H1 (cell line): ENCODE results near the gene ZNF581. TPM values are rescaled to one million over a fixed set of nuclear protein-coding genes. Genes with fewer than 3 reads are reported as not detected.

Experiments used
- CTCF ChIA-PET: fragments of 300-600 bp; sonication (Branson Sonifier 250); formaldehyde crosslinking; loops from one replicate; lab custom pipeline; 2021; ENCODE audit not compliant: partially characterized antibody; lab: Charles Lee
- POLR2A ChIA-PET: fragments of 300-600 bp; sonication (Branson Sonifier 250); formaldehyde crosslinking; loops from one replicate; lab custom pipeline; 2021; ENCODE audit warnings: inconsistent platforms; ENCODE audit not compliant: partially characterized antibody; lab: Charles Lee
- DNase-seq, 2 experiments: peaks; one replicate each; pipeline versions ENCODE4 v3.0.0 to v3.0.0-alpha.2; 2010 to 2022; ENCODE audit warnings: low spot score in 2 of 2, low read depth in 1 of 2, mixed read lengths in 1 of 2
- FAIRE-seq: peaks from 2 replicates; lab custom pipeline; 2011; peaks lifted over from hg19 to GRCh38; lab: Jason Lieb, UNC
- H2AFZ ChIP-seq: 2 replicates; pipeline ENCODE4 v1.8.1; 2012; ENCODE audit warnings: low read length, inconsistent platforms
- H2AK5ac ChIP-seq: 2 replicates; pipeline ENCODE4 v1.6.1; 2013; ENCODE audit warnings: low read depth, low read length
- H2BK120ac ChIP-seq: replicated peaks from 2 replicates; pipeline ENCODE3; 2013; ENCODE audit warnings: low read depth, low read length, inconsistent platforms
- H2BK12ac ChIP-seq: 2 replicates; pipeline ENCODE4 v1.6.1; 2013; ENCODE audit warnings: low read depth, low read length
- H2BK15ac ChIP-seq: 2 replicates; pipeline ENCODE4 v1.6.1; 2013; ENCODE audit warnings: low read length
- H2BK20ac ChIP-seq: 2 replicates; pipeline ENCODE4 v1.6.1; 2013; ENCODE audit warnings: low read length
- H2BK5ac ChIP-seq: 2 replicates; pipeline ENCODE4 v1.6.1; 2013; ENCODE audit warnings: low read depth, low read length
- H3K14ac ChIP-seq: 2 replicates; pipeline ENCODE4 v1.6.1; 2013; ENCODE audit warnings: inconsistent platforms; ENCODE audit not compliant: insufficient read length
- H3K18ac ChIP-seq: 2 replicates; pipeline ENCODE4 v1.6.1; 2013; ENCODE audit warnings: low read length; ENCODE audit errors: extremely low read depth
- H3K23ac ChIP-seq: 2 replicates; pipeline ENCODE4 v1.6.1; 2013; ENCODE audit warnings: inconsistent platforms; ENCODE audit not compliant: insufficient read length
- H3K23me2 ChIP-seq: 2 replicates; pipeline ENCODE4 v1.6.1; 2013; ENCODE audit warnings: low read depth, low read length
- H3K27ac ChIP-seq: 2 replicates; pipeline ENCODE4 v1.6.1; 2011; ENCODE audit warnings: low read depth, low read length, inconsistent platforms
- H3K27me3 ChIP-seq, 4 experiments: replicated peaks in 1 of 4; 1 replicate in 1 of 4; 2 replicates in 3 of 4; pipeline versions ENCODE4 v1.6.1 to v1.8.1; 2011 to 2013; ENCODE audit warnings: low read length in 3 of 4, mild to moderate bottlenecking in 3 of 4, inconsistent platforms in 2 of 4, mixed read lengths in 2 of 4, moderate library complexity in 1 of 4; ENCODE audit not compliant: control insufficient read depth in 3 of 4, insufficient read depth in 3 of 4; ENCODE audit errors: extremely low read depth in 1 of 4
- H3K36me3 ChIP-seq, 4 experiments: 2 replicates each; pipeline versions ENCODE4 v1.6.1 to v1.8.1; 2011 to 2013; ENCODE audit warnings: mild to moderate bottlenecking in 4 of 4, low read length in 3 of 4, moderate library complexity in 2 of 4, control low read depth in 1 of 4, inconsistent platforms in 1 of 4; ENCODE audit not compliant: insufficient read depth in 4 of 4, control insufficient read depth in 2 of 4
- H3K4ac ChIP-seq: replicated peaks from 2 replicates; pipeline ENCODE3; 2013; ENCODE audit warnings: low read length, low read depth, mixed read lengths, inconsistent platforms; ENCODE audit not compliant: insufficient read length
- H3K4me1 ChIP-seq, 4 experiments: replicated peaks in 1 of 4; 1 replicate in 1 of 4; 2 replicates in 3 of 4; pipeline versions ENCODE4 v1.6.1 to v1.8.1; 2011 to 2013; ENCODE audit warnings: low read length in 3 of 4, inconsistent platforms in 2 of 4, mixed read lengths in 1 of 4; ENCODE audit not compliant: insufficient read depth in 4 of 4, control insufficient read depth in 3 of 4
- H3K4me2 ChIP-seq, 2 experiments: 2 replicates each; pipeline versions ENCODE4 v1.6.1 to v1.8.1; 2011 to 2013; ENCODE audit warnings: low read depth in 2 of 2, low read length in 2 of 2, control low read depth in 1 of 2, inconsistent platforms in 1 of 2, mild to moderate bottlenecking in 1 of 2; ENCODE audit not compliant: insufficient read depth in 1 of 2
- H3K4me3 ChIP-seq, 4 experiments: fragments of 200-600, 300-600 bp in 1 of 4; sonication (generic), shearing (Covaris generic), sonication (Bioruptor Twin) in 1 of 4; 2 replicates each; pipeline versions ENCODE4 v1.5.1 to v1.8.1; 2011 to 2016; ENCODE audit warnings: low read length in 4 of 4, low read depth in 3 of 4, control low read depth in 2 of 4, inconsistent platforms in 2 of 4, mild to moderate bottlenecking in 2 of 4, mixed read lengths in 1 of 4, moderate library complexity in 1 of 4; ENCODE audit not compliant: insufficient read depth in 2 of 4; ENCODE audit errors: extremely low read depth in 1 of 4
- H3K56ac ChIP-seq: replicated peaks from 2 replicates; pipeline ENCODE3; 2013; ENCODE audit warnings: low read depth, mild to moderate bottlenecking, mixed read lengths, low read length, inconsistent platforms; ENCODE audit not compliant: insufficient read length
- H3K79me1 ChIP-seq: 2 replicates; pipeline ENCODE4 v1.6.1; 2013; ENCODE audit warnings: low read depth, low read length, control low read depth
- H3K79me2 ChIP-seq, 2 experiments: 2 replicates each; pipeline versions ENCODE4 v1.6.1 to v1.8.1; 2012 to 2013; ENCODE audit warnings: low read length in 2 of 2, mild to moderate bottlenecking in 2 of 2, inconsistent platforms in 1 of 2; ENCODE audit not compliant: insufficient read depth in 2 of 2, control insufficient read depth in 1 of 2
- H3K9ac ChIP-seq, 4 experiments: replicated peaks in 1 of 4; 1 replicate in 1 of 4; 2 replicates in 3 of 4; pipeline versions ENCODE4 v1.6.1 to v1.8.1; 2011 to 2013; ENCODE audit warnings: low read depth in 3 of 4, low read length in 3 of 4, control low read depth in 2 of 4, mild to moderate bottlenecking in 2 of 4, moderate library complexity in 2 of 4, inconsistent platforms in 1 of 4; ENCODE audit errors: extremely low read depth in 1 of 4
- H3K9me3 ChIP-seq, 2 experiments: 2 replicates each; pipeline versions ENCODE4 v1.6.1 to v1.8.1; 2012 to 2013; ENCODE audit warnings: mild to moderate bottlenecking in 2 of 2, moderate library complexity in 2 of 2, control low read depth in 1 of 2, inconsistent platforms in 1 of 2, low read depth in 1 of 2, low read length in 1 of 2, mixed read lengths in 1 of 2; ENCODE audit not compliant: insufficient read depth in 2 of 2
- H4K20me1 ChIP-seq, 2 experiments: replicated peaks in 1 of 2; 2 replicates each; pipeline versions ENCODE3 to v1.8.1; 2011 to 2013; ENCODE audit warnings: inconsistent platforms in 2 of 2, low read length in 2 of 2, mild to moderate bottlenecking in 1 of 2; ENCODE audit not compliant: insufficient read depth in 2 of 2, control insufficient read depth in 1 of 2
- H4K5ac ChIP-seq: 2 replicates; pipeline ENCODE4 v1.6.1; 2013; ENCODE audit warnings: low read length, low read depth, mixed read lengths, inconsistent platforms; ENCODE audit not compliant: insufficient read length
- H4K8ac ChIP-seq: 2 replicates; pipeline ENCODE4 v1.8.0; 2013; ENCODE audit warnings: mild to moderate bottlenecking, moderate library complexity, low read length, inconsistent platforms; ENCODE audit not compliant: insufficient read depth; ENCODE audit errors: extremely low read depth
- H4K91ac ChIP-seq: replicated peaks from 2 replicates; pipeline ENCODE3; 2013; ENCODE audit warnings: low read length, mixed read lengths, inconsistent platforms; ENCODE audit not compliant: insufficient read length
- EP300 ChIP-seq, 2 experiments: IDR thresholded peaks; 1 replicate in 1 of 2; 2 replicates in 1 of 2; pipeline ENCODE4 v1.6.1; 2011 to 2012; ENCODE audit warnings: low read depth in 2 of 2, low read length in 2 of 2, mild to moderate bottlenecking in 2 of 2, borderline replicate concordance in 1 of 2, inconsistent platforms in 1 of 2, moderate library complexity in 1 of 2
- RAD21 ChIP-seq, 2 experiments: IDR thresholded peaks in 1 of 2; conservative IDR thresholded peaks in 1 of 2; 2 replicates each; pipeline ENCODE4 v1.6.1; 2011; ENCODE audit warnings: low read depth in 2 of 2, low read length in 2 of 2, improper control_type of control experiment in 1 of 2, inconsistent platforms in 1 of 2, mild to moderate bottlenecking in 1 of 2, moderate library complexity in 1 of 2
- SIRT6 ChIP-seq: IDR thresholded peaks from one replicate; pipeline ENCODE4 v1.7.1; 2012; ENCODE audit warnings: low read length, inconsistent platforms
- TAF7 ChIP-seq: optimal IDR thresholded peaks from 2 replicates; pipeline ENCODE3; 2011; ENCODE audit warnings: low read depth, mild to moderate bottlenecking, inconsistent platforms, low read length, moderate library complexity, borderline replicate concordance
- WGBS, 2 experiments: shearing (Covaris generic) in 1 of 2; methylation state at CpG; one replicate each; pipeline versions ENCODE4 v1.1.6 to v1.1.7; 2013 to 2015; ENCODE audit warnings: low lambda C conversion rate in 2 of 2, mixed read lengths in 2 of 2, inconsistent platforms in 1 of 2, low coverage in 1 of 2, missing lambda C conversion rate in 1 of 2; ENCODE audit not compliant: insufficient replicate concordance in 2 of 2, insufficient coverage in 1 of 2, insufficient read length in 1 of 2; ENCODE audit errors: extremely low coverage in 1 of 2, missing lambda C conversion rate in 1 of 2; 5-methylcytosine and 5-hydroxymethylcytosine counted together
- polyA plus RNA-seq, 7 experiments: library from polyadenylated mRNA; depleted of rRNA in 3 of 7; stranded (reverse) in 5 of 7; unstranded in 2 of 7; fragments of >200 nt in 5 of 7; fragments of 200-250 nt in 2 of 7; gene quantifications; 1 replicate in 5 of 7; 2 replicates in 1 of 7; 4 replicates in 1 of 7; pipeline versions ENCODE4 v1.2.1 to v1.2.3, GENCODE V29; 2011 to 2013; ENCODE audit warnings: missing spikeins in 2 of 7, mixed read lengths in 2 of 7
- total RNA-seq: library from RNA; stranded (reverse); fragmentation: NEBNext Ultra II Directional; extraction: Animal tissue kit (Norgen Biotek cat#: 25700); gene quantifications from 2 replicates; pipeline ENCODE4 v1.2.1, GENCODE V29; 2021

ZNF581 gene
- total and polyA plus RNA-seq, 2 of the 8 experiments (the other 6 are each of a cell fraction or from before 2014, with no cell fraction given) = 73.0 to 76.1 TPM

- H4K8ac ChIP-seq = no peak overlapping the region
- no peak overlapping the region for H3K18ac ChIP-seq
- no peak overlapping the region for H4K5ac ChIP-seq
- peaks cover 0 to 10% (median 8%) of the 10 kb centered on the region in 4 experiments; a peak in 3 of 8 replicates for H3K36me3 ChIP-seq
- H3K23me2 ChIP-seq = peaks cover 10% of the 10 kb centered on the region; the same call in 1 of the 2 replicates
- no peak overlapping the region for H3K27ac ChIP-seq
- DNase-seq (no peak), FAIRE-seq (no peak)
- H3K9ac ChIP-seq = no peak overlapping the region
- H2BK12ac ChIP-seq = no peak overlapping the region
- ChIA-PET CTCF (interaction anchor here (2.6 to 2.7 kb wide), 2 partner anchors 9 to 35 kb away, joined by 10 to 12 read pairs; partner anchors contain the start of gene ZNF865), POLR2A (interaction anchor here (0.6 to 3.7 kb wide), 11 partner anchors 10 to 1562 kb away, joined by 3 to 42 read pairs (median 9); partner anchors contain the start of genes NAT14, UBE2S, ZNF579 and ZNF784)
- no peak overlapping the region for H2AK5ac ChIP-seq
- H3K4me1 ChIP-seq = peaks cover 0 to 9% (median 5%) of the 10 kb centered on the region in 4 experiments; a peak in 4 of 7 replicates
- no peak overlapping the region for H2BK20ac ChIP-seq
- no peak overlapping the region for H3K4me3 ChIP-seq
- no peak overlapping the region for H3K14ac ChIP-seq
- peaks cover 0 to 2% of the 10 kb centered on the region in 2 experiments for H4K20me1 ChIP-seq
- peak overlapping the region; percentile 57 for H4K91ac ChIP-seq
- no peak overlapping the region for H2BK120ac ChIP-seq
- peaks cover 0 to 2% (median 0%) of the 10 kb centered on the region in 4 experiments; a peak in 1 of 7 replicates for H3K27me3 ChIP-seq
- H3K4ac ChIP-seq = no peak overlapping the region
- H3K79me1 ChIP-seq = peaks cover 3% of the 10 kb centered on the region
- H3K4me2 ChIP-seq = peak overlapping the region in 1 of 2 experiments; percentile 72; a peak in 2 of 4 replicates
- no peak overlapping the region for H2AFZ ChIP-seq
- no peak overlapping the region for H3K56ac ChIP-seq
- H3K23ac ChIP-seq = no peak overlapping the region
- no peaks in the 10 kb centered on the region for H3K9me3 ChIP-seq
- H2BK5ac ChIP-seq = no peak overlapping the region
- peaks cover 0 to 3% of the 10 kb centered on the region in 2 experiments; a peak in 2 of 4 replicates for H3K79me2 ChIP-seq
- 94% methylated on average over 26 of the region's 30 CpGs; no CpG with 5 or more reads in 1 of the 2 experiments for WGBS, 2 experiments
- H2BK15ac ChIP-seq = peak overlapping the region; percentile 46; the same call in 1 of the 2 replicates
- TF ChIP-seq TAF7 (no peak), EP300 (IDR thresholded peaks at IDR 0.05; ENCODE audit: borderline replicate concordance in 1 of 2, low read depth in 2 of 2, low read length in 2 of 2) (no peak), RAD21 (IDR thresholded peaks at IDR 0.05 in 1 of 2, conservative IDR thresholded peaks at IDR 0.05 in 1 of 2; ENCODE audit: low read depth in 2 of 2, low read length in 2 of 2) (no peak), SIRT6 (no peak)
Measured at GRCh38 chr19:55597501-55597921, 45.9 kb upstream of the ZNF581 start.
